Measurements from ENCODE around the gene FAM53A.

Gene FAM53A

DNA sequence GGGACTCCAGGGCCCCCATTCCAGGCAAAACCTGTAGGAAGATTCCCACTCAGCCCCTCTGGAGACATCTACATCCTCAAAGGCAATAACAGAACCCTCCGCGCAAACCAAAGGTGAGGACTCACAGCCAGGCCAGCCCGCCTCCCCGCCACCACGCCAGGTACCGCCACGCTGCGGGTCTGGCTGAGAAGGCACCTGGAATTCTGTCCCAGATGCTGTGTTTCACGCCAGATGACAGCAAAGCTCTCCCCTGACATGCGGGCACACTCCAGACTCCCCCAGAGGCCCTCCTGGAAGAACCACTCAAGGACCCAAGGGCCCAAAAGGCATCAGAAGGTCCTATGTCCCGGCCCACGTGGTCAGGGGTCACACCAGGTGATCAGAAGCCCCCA, 59.6 kb downstream of the FAM53A start:
- DNase-seq (ENCODE audit: low spot score): no peak
- in situ Hi-C loops (cut with MboI; ENCODE audit: low pct_unique_long_range_greater_than_20kb, low sequenced_read_pairs, unreplicated experiment): no loop called here
- TF ChIP-seq, protein P1, sequence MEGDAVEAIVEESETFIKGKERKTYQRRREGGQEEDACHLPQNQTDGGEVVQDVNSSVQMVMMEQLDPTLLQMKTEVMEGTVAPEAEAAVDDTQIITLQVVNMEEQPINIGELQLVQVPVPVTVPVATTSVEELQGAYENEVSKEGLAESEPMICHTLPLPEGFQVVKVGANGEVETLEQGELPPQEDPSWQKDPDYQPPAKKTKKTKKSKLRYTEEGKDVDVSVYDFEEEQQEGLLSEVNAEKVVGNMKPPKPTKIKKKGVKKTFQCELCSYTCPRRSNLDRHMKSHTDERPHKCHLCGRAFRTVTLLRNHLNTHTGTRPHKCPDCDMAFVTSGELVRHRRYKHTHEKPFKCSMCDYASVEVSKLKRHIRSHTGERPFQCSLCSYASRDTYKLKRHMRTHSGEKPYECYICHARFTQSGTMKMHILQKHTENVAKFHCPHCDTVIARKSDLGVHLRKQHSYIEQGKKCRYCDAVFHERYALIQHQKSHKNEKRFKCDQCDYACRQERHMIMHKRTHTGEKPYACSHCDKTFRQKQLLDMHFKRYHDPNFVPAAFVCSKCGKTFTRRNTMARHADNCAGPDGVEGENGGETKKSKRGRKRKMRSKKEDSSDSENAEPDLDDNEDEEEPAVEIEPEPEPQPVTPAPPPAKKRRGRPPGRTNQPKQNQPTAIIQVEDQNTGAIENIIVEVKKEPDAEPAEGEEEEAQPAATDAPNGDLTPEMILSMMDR (IDR thresholded peaks at IDR 0.05; ENCODE audit: extremely low read depth, insufficient read depth, missing control alignments): no peak

DNA sequence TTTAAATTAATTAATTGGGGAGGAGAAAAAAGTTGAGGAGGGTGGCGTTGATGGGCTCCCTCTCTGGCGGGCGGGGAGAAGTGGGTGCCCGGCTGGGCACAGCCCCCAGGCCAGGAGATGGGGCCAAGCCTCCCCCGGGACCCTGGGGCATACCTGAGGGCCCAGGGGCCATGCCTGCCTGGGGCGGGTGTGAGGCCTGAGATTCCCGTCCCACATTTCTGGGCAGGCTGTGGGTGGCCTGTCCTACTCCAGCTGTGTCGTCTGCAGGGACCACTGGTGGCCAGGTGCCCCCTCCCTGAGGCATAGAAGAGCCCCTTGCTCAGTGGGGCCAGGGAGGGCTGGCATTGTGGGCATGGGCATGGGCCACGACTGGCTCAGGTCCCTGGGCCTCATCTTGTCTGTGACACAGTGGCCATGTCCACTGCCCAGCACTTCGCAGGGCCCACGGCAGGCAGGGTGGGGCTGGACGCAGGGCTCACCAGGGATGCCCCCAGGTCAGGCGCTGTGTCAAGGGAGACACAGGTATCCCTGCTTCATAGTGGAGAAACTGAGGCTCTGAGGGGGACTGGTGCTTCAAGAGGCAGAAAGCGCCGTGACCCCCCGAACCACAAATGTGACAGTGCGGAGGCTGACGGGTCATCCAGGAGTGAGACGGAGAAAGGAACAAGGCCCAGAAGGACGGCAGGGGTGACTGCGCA, 60.1 kb downstream of the FAM53A start:
- in situ Hi-C loops (cut with MboI; ENCODE audit: low pct_unique_long_range_greater_than_20kb, low sequenced_read_pairs, unreplicated experiment): no loop called here

DNA sequence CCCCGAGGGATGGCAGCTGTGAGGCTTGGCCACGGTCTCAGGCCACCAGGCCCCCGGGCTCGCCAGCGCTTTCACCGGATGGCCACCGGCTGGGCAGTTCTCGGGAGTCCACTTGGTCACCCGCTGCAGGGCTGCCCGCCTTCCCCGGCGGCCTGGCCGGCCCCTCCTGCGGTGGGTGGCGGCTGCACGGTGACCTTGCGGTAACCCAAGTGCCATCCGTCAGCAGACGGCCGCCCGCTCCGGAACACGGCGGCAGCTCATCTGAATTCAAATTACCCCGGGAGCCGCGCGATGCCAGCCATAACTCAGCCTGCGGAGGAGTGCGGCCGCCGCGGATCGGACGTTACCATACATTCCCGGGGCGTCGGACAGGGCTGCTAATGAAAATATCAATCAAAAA, 60.7 kb downstream of the FAM53A start:
- TF ChIP-seq, protein P1 (IDR thresholded peaks at IDR 0.05; ENCODE audit: extremely low read depth, insufficient read depth, missing control alignments): no peak
- in situ Hi-C loops (cut with MboI; ENCODE audit: low pct_unique_long_range_greater_than_20kb, low sequenced_read_pairs, unreplicated experiment): no loop called here
- no peak for DNase-seq (ENCODE audit: low spot score)

More for the DNA sequence above, 60.1 kb downstream of the FAM53A start:
- DNase-seq (ENCODE audit: low spot score): no peak
- TF ChIP-seq, protein P1 (IDR thresholded peaks at IDR 0.05; ENCODE audit: extremely low read depth, insufficient read depth, missing control alignments): no peak

GRCh38 chr4:1622956-1623355, 61.2 kb downstream of the FAM53A start:
- in situ Hi-C loops (cut with MboI; ENCODE audit: low pct_unique_long_range_greater_than_20kb, low sequenced_read_pairs, unreplicated experiment): no loop called here
- TF ChIP-seq, protein P1 (IDR thresholded peaks at IDR 0.05; ENCODE audit: extremely low read depth, insufficient read depth, missing control alignments): no peak
- no peak for DNase-seq (ENCODE audit: low spot score)

GRCh38 chr4:1622238-1622637, 61.9 kb downstream of the FAM53A start:
- in situ Hi-C loops (cut with MboI; ENCODE audit: low pct_unique_long_range_greater_than_20kb, low sequenced_read_pairs, unreplicated experiment): no loop called here
- TF ChIP-seq, protein P1 (IDR thresholded peaks at IDR 0.05; ENCODE audit: extremely low read depth, insufficient read depth, missing control alignments): no peak
- no peak for DNase-seq (ENCODE audit: low spot score)

DNA sequence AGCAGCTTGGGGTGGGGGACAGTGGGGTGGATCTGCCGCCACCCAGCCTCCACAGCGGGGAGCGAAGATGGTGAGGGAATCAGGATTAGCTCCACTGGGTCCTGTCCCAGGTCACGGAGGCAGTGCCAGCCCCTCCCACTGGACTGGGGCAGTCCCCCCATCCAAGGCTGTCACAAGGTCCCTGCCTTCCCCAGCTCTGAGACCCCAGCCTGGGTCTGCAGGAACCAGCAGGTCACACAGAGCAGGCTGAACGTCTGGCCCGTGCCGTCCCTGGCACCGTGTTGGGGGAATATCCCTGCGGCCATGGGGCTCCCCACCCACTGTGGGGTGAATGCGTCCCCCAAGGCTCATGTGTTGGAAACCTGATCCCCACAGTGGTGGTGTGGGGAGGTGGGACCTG, 62.6 kb downstream of the FAM53A start:
- DNase-seq (ENCODE audit: low spot score): no peak
- in situ Hi-C loops (cut with MboI; ENCODE audit: low pct_unique_long_range_greater_than_20kb, low sequenced_read_pairs, unreplicated experiment): no loop called here
- TF ChIP-seq, protein P1 (IDR thresholded peaks at IDR 0.05; ENCODE audit: extremely low read depth, insufficient read depth, missing control alignments): no peak

Measured in GM13977 (cell line).